ENCODE measurements around the gene OSBPL6.
"Not testable (repeated sequence)": the region's sequence is repeated elsewhere in the genome, so short reads cannot be mapped to it uniquely, and the experiment has no call there.

Gene OSBPL6

DNA sequence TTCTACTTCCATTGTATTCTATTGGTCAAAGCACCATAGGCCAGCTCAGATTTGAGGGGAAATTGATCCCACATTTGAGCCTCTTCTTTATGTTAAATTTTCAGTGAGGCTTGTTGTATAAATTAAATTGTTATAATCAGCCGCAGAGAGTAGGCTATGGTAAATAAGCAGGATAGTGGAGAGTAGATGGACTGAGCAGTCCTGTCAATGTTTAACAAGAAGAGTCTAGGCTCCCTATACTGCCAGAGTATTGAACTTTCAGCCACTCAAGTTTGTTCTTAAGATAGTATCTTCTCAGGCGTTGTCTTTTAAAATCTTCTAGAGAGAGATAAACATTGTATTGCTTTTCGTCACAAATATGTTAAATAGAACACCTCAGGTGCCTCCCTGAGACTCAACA is 155.7 kb downstream of the OSBPL6 start:
- DNase-seq (ENCODE audit: low read depth), result no peak

DNA sequence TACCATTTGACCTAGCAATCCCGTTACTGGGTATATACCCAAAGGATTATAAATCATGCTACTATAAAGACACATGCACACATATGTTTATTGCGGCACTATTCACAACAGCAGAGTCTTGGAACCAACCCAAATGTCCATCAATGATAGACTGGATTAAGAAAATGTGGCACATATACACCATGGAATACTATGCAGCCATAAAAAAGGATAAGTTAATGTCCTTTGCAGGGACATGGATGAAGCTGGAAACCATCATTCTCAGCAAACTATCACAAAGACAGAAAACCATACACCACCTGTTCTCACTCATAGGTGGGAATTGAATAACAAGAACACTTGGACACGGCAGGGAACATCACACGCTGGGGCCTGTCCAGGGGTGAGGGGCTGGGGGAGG is 163.4 kb downstream of the OSBPL6 start:
- DNase-seq (ENCODE audit: low read depth), result not testable (repeated sequence)

DNA sequence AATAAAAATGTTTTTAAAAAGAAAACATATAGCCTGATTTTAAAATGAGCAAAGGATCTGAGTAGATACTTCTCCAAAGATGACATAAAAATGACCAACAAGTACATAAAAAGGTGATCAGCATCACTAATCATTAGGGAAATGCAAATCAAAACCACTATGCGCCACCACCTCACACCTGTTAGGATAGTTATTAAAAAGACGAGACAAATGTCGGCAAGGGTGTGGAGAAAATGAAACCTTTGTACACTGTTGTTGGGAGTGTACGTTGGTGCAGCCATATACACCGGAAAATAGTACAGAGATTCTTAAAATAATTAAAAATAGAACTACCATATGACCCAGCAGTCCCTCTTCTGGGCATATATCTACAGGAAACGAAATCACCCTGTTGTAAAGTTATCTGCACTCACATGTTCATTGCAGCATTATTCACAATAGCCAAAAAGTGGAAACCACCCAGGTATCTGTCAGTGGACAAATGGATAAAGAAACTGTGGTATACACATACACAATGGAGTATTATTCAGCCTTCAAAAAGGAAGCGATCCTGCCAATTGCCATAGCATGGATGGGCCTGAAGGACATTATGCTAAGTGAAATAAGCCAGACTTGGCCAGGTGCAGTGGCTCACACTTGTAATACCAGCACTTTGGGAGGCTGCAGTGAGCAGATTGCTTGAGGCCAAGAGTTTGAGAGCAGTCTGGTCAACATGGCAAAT is 165.0 kb downstream of the OSBPL6 start:
- DNase-seq (ENCODE audit: low read depth), result no peak

DNA sequence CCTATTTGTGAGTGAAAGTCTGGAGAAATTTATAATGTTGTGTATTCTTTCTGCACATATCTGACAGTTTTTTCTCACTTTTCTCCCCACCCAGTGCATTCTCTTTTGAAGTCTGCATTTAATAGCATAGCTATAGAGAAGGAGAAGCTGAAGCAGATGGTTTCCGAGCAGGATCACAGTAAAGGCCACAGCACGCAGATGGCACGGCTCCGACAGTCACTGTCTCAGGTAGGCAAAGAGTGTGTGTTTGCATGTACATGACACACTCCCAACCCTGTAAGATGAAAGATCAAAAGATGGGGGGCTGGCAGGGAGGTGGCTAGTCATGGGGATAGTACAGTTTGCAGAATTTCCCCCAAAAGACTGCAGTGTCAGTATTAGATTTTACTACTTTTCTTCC is 167.3 kb downstream of the OSBPL6 start:
- DNase-seq (ENCODE audit: low read depth), result no peak

DNA sequence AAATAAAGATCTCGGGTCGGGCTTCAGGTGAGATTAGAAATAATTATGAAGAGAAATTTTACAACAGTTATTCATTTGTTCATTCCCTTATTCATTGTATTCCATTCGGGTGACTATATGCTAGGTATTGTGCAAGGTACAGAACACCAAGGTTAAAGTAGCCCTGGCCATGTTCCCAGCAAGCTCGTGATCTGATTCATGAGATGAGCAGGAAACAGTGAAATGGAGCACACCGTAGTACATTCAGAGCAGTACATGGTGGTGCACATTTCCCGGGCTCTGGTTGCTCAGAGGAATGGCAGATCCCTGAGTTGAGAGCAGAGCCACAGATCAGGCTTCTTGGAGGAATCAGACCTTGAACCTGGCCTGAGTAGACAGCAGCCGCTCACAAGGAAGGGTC is 168.9 kb downstream of the OSBPL6 start:
- no peak for DNase-seq (ENCODE audit: low read depth)

DNA sequence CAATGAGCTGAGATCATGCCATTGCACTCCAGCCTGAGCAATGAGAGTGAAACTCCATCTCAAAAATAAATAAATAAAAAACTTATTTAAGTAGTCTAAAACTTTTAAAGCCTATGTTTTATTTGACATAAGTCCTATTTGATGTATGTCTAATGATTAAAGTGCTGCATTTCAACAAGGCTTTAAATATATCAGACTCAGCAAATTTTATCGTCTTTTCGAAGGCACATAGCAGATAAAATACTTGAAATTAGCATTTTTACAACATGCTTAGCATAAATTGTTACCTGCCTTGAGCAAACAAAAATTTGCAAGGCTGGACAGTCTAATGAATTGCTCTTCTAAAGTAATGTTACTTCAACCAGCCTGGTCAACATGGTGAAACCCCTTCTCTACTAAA is 170.8 kb downstream of the OSBPL6 start:
- DNase-seq (ENCODE audit: low read depth), result no peak

DNA sequence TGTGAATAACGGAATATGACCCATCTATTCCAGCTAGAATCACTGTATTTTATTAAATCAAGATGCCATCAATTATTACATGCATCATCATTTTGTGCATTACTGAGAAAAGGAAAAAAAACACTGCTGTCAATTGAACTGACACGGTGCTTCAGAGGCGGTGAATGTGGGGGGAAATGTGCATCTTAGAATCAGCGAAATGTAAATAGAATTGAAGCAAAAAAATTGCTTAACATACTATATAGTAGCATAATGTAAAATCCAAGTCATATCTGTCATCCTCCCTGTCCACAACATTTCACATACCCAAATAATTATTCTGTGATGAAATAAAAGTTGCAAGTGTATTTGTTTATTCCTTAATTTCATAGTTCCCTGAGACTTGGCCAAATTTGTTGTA is 172.1 kb downstream of the OSBPL6 start:
- DNase-seq (ENCODE audit: low read depth), result no peak

DNA sequence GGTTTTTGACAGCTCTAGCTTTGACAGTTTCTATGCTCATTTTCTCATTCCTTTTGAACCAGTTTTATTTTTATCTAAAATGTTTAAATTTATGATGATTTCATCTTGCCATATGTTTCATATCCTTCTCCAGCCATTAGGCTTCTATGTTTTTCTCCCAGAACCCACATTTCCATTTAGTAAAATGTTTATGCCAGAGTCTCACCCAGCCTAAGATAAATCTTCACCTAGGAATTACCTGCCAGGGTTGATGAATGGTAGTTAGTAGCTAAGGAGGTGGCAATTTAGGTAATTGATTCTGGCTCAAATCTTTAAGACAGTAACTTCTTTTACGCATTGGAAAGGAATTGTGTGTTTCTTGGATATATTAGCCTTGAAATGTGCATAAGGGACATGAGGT is 173.0 kb downstream of the OSBPL6 start:
- no peak for DNase-seq (ENCODE audit: low read depth)

DNA sequence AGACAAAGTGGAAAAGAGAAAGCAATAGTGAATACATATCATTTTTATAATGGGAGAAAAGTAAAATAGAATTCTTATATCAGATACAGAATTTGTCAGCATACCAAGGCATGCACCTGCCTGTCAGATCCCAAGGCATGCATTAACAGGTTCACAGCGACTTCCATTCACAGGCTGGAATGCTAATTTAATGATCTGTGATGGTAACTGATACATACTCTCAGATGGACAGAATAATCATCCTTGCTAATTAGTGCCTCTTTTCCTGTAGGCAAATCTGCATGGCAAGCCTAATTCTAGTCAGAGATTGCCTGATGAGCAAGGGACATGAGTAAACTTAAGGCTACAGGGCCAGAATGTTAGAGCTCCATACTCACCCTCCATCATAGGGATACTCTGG is 180.6 kb downstream of the OSBPL6 start:
- no peak for DNase-seq (ENCODE audit: low read depth)

DNA sequence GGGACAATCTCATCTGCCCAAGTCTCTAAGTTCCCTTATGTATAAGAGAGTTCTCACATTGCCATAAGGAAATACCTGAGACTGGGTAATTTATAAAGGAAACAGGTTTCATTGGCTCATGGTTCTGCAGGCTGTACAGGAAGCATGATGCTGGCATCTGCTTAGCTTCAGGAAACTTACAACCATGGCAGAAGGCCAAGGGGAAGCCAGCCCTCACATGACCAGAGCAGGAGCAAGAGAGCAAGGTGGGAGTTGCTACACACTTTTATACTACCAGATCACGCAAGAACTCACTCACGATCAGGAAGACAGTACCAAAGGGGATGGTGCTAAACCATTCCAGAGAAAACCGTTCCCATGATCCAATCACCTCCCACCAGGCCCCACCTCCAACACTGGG is 182.7 kb downstream of the OSBPL6 start:
- no peak for DNase-seq (ENCODE audit: low read depth)

DNA sequence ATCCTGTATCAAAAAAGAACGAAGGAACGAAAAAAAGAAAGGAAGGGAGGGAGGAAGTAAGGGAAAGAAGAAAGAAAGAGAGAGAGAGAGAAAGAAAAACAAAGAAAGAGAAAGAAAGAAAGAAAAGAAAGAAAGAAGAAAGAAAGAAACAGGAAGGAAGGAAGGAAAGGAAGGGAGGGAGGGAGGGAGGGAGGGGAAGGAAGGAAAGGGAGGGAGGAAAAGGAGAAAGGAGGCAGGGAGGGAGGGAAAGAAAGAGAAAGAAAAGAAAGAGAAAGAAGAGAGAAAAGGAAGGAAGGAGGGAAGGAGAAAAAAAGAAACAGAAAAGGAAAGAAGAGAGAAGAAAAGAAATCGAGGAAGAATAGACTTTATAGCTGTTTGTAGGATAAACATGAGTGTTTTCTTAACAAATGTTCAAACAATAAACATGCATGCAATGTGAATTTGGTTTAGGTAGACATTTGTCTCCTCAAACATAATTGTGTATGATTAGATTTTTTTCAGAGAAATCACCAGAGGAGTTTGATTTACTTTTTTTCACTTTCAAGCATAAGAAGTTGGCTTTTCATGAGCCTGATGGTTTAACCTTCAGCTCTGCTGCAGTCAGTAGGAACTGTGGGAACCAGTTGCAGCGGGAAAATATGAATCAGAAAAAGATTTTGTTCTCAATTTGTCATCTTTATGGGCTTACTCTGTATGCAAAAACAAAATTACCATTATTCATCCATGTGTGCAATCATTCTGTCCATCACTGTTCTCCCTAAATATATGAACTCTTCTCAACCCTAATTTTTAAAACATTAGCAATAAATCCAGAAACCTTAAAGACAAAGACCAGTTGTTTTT is 185.1 kb downstream of the OSBPL6 start:
- no peak for DNase-seq (ENCODE audit: low read depth)

DNA sequence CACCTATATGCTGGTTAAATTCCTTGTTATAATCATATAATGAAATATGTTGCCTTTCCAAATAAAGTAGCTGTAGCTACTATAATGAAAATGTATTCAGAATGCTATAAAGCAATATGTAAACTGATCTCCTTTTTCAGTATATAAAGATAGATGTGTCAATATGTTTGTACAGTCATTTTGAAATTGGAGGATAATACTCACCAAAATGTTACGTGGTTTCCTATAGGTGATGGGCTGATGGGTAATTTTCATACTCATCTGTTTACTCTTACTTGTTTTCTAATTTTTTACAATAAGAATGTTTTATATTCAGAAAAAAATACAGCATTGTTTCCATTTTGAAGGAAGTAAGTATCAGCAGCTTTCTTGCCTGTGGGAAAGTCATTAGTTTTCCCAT is 186.5 kb downstream of the OSBPL6 start:
- no peak for DNase-seq (ENCODE audit: low read depth)

DNA sequence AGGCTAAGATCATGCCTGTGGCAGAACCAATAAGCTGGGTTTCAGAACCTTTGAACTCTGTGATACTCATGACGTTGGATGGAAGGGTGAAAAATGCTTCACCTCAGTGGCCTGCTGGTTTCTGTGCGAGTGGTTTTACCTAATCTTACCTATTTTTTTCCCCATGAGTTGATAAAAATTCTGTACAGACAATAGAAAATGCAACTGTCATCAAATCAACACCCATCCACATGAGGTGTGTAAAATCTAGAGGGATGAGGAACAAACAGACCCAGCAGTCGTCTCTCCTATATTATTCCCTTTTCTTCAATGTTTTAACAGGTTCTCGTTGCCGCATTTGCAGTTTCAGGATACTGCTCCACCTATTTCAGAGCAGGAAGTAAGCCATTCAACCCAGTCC is 189.4 kb downstream of the OSBPL6 start:
- DNase-seq (ENCODE audit: low read depth), result no peak

DNA sequence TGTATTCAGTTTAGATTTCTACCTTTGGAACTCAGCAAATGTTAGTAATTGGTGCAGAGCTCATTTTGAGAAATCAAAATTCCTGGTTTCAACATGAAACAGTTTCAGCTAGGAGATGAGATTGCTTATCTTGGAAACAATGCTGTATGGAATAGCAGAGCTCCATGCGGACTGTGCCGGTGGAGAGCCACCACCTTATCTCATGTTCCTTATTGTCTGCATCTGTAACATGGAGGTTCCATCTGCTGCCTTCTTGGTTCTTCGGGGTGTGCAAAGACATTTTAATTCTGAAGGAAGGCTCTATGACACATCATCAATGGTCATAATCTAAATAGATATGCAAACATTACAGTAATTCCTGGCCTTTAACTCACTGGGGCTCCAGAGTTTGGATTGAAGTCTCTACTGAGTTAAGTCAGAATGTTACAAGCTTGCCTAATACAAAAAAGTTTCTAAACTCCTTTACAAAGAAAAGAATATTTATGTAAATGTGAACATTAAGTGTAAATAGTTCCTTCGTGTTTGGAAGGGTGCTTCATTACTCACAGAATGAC is 191.4 kb downstream of the OSBPL6 start:
- DNase-seq (ENCODE audit: low read depth), result no peak

DNA sequence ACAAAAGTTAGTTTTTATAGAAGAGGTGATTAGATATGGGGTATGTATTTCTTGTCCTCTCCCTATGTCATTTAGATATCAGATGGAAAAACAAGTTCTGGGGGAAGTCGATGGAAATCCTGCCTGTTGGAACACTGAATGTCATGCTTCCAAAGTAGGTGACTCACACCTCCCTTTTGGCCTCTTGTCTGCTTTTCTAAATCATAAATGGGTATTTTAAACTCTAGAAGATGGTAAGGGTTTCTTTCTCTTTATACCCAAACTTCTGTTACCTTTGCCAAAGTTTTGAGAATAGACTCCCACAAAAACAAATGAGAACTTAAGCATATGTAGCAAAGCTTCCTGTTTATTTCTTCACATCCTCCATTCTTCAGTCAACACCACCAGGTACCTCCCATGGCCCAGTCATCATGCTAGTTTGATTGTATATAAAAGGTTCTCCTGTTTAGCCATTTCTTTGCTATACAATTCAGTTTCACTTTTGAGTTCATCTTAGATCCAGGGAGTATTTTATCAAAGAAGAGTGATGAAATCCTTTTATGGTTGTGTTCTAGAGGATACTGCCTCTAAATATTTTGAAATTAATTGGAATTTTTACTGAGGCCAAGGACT is 192.8 kb downstream of the OSBPL6 start:
- DNase-seq (ENCODE audit: low read depth), result no peak

DNA sequence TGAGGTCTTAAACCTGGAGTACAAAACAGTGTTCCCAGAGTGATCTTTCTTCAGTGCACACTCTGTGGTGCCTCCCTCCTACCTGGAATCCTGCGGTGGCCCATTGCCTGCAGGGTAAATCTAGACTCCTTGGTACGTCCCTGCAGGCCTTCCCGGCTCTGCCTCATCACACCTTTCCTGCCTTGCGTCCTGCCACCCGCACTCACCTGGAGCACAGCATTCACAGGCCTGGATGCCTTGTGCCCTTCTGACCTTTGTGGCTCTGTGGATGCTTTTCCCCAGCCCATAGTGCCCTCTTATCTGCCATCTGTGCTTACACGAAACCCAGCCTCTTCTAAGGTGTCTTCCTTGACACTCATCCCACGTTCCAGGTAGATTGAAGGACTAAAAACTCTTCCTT is 194.0 kb downstream of the OSBPL6 start:
- DNase-seq (ENCODE audit: low read depth), result no peak

DNA sequence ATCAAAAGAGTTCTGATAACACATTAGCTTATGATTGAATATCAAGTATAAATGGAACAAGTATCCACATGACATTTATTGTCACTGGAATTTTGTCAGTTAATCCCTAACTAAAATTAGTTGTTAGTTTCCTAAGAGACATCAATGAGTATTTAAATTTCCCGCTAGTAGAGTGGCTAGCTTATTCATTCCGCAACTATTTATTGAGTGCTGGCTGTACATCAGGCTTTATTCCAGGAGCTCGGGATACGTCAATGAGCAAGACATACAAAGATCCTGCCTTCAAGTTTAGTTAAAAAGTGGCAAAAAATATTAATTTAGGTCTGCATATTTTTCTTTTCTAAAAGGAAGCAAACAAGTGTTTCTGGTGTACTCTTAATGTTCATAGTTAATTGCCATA is 197.4 kb downstream of the OSBPL6 start:
- no peak for DNase-seq (ENCODE audit: low read depth)

DNA sequence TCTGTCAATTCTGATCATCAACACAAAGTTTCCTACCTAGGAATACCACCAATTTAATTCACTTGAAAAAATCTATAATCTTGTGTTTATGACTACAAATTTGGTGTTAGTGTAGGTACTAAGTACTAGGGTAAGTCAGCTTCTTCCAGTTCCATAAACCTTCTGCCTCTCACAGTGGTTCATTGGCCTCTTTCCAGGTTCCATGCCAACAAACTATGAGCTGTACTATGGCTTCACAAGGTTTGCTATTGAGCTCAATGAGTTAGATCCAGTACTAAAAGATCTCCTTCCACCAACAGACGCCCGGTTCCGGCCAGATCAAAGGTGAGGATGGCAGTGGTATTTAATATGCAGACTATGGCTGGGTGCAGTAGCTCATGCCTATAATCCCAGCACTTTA is 197.9 kb downstream of the OSBPL6 start:
- no peak for DNase-seq (ENCODE audit: low read depth)

DNA sequence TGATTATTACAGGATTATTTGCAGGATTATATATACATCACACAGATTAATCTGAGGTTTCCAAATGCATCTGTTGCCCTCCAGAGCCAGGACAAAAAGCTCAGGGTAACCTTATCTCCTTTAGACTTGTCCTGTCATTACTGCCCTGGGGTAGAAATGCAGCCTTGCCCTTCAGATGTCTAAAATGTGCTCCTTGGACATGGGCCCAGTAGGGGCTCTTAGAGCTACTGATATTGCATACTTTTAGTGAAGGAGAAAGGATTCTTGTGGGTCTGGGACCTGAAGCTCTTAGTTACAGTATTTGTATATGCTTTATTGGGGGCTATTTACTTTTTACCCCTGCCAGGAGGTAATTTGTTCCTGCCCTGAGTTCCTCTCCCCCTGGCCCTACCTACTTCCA is 200.5 kb downstream of the OSBPL6 start:
- DNase-seq (ENCODE audit: low read depth), result no peak

DNA sequence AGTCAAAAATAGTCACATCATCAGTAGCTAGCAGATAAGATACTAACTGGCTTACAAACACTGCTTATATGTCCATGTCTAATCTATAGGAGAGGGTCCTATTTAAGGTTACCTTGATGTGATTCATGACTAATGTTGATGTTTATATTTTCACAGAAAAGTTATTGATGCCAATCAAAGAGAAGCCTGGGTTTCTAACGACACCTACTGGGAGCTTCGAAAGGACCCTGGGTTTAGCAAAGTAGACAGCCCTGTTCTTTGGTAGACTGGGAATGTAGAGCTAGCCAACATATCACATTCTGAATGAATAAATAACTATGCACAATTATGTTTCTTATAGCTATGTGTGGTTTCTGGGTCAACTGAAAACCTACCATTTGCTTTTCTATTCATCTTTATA is 201.0 kb downstream of the OSBPL6 start:
- DNase-seq (ENCODE audit: low read depth), result no peak

DNA sequence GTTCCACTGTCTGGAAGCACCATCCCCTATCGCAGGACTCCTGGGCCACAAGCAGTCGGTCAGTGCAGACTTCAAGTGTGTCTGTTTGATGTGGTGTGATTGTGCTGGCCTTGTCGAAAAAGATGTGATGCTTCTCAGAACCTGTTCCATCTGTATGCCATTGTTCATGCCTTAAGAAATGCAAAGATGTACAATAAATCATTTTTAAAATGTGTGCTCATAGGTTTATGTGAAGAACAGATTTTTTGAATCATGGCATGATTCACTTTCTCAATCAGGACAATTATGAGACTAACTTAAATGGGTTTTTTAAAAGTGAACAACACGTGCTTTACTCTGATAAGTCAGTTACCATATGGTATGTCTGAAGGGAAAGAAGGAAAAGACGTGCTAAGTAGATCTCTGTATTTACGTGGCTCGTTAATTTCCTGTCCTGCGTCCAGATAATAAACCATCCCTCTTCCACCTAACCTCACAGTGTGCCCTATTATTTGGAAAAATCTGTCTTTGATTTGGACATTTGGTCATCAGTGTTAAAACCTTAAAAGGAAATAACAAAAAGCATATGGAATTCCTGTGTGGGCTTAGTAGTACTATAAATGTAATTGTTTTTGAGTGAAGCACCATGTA is 201.7 kb downstream of the OSBPL6 start:
- no peak for DNase-seq (ENCODE audit: low read depth)

DNA sequence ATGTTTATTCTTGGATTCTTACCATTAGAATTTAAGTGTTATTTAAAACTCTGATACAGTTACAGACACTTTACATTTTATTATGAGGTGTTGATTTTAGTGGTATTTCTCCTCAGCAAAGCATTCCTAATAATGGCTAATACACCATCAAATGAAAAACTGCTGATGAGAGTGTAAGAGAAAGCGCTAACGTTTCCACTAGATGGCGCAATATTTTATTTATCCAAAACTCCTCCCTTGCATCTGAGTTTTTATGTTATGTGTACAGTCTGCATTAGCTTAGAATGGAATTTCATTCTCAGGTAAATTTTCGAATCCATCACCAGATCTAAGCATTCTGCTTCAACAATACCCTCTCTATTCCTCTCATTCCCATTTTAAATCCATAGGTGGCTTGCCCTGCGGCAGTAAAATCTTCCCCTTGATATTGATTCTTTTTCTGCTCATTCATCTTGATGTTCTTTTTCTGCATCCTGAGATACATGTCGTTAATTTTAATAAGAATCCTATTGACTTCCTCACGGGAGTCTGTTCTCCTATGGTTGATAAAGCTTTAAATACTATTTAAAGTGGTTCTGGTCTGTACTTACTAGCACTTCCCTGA is 202.8 kb downstream of the OSBPL6 start:
- DNase-seq (ENCODE audit: low read depth), result no peak

Measured in activated gamma-delta T cell treated with anti-CD3 and anti-CD28 coated beads, Interleukin-2, amount 50 U/mL, for 16 hours (primary cell).